Panc1 (cell line): ENCODE data around the gene KIF3B. TPM values are rescaled to one million over a fixed set of nuclear protein-coding genes. Genes with fewer than 3 reads are reported as not detected.

ENCODE experiments used
- ATAC-seq: fragments of 200-7000 bp; cut with Tn5 transposase; 2 replicates; pipeline ENCODE4 v1.9.1; 2020; ENCODE audit warnings: mild to moderate bottlenecking, moderate library complexity
- BruUV-seq: library from RNA; stranded (reverse); fragments of 400-500 nt; replicated peaks from 2 replicates; lab custom pipeline; 2021; lab: Mats Ljungman, UMichigan
- CTCF ChIA-PET: fragments of 300-600 bp; sonication (Branson Sonifier 250); formaldehyde crosslinking; loops from one replicate; lab custom pipeline; 2022; ENCODE audit warnings: antibody characterized with exemption; lab: Charles Lee
- POLR2A ChIA-PET: fragments of 300-600 bp; sonication (Branson Sonifier 250); formaldehyde crosslinking; loops from one replicate; lab custom pipeline; 2022; ENCODE audit warnings: antibody characterized with exemption; lab: Charles Lee
- DNase-seq: peaks from one replicate; pipeline ENCODE4 v3.0.0-alpha.2; 2010; ENCODE audit warnings: low read depth, low spot score
- H3K27ac ChIP-seq: 2 replicates; pipeline ENCODE4 v1.5.1; 2011; ENCODE audit warnings: mild to moderate bottlenecking, low read length, inconsistent platforms
- H3K27me3 ChIP-seq: fragments of 200-500 bp; sonication (Bioruptor generic); 2 replicates; pipeline ENCODE4 v1.6.0; 2014; ENCODE audit warnings: low read length, inconsistent platforms; ENCODE audit not compliant: control insufficient read depth, insufficient read depth
- H3K36me3 ChIP-seq: fragments of 200-500 bp; sonication (Bioruptor generic); 2 replicates; pipeline ENCODE4 v1.5.1; 2014; ENCODE audit warnings: inconsistent platforms, mild to moderate bottlenecking, low read length, moderate library complexity; ENCODE audit not compliant: control insufficient read depth, insufficient read depth
- H3K4me1 ChIP-seq: 2 replicates; pipeline ENCODE4 v1.5.1; 2011; ENCODE audit warnings: inconsistent platforms, mild to moderate bottlenecking, low read length, moderate library complexity; ENCODE audit not compliant: control insufficient read depth, insufficient read depth
- H3K4me3 ChIP-seq, 2 experiments: 2 replicates each; pipeline ENCODE4 v1.5.1; 2011 to 2012; ENCODE audit warnings: low read depth in 2 of 2, low read length in 2 of 2, mild to moderate bottlenecking in 2 of 2, inconsistent platforms in 1 of 2, moderate library complexity in 1 of 2
- H3K9me3 ChIP-seq: fragments of 200-500 bp; sonication (Bioruptor generic); 2 replicates; pipeline ENCODE4 v1.5.1; 2014; ENCODE audit warnings: low read depth, mild to moderate bottlenecking, inconsistent platforms, low read length, moderate library complexity; ENCODE audit not compliant: control insufficient read depth, insufficient read depth
- POLR2AphosphoS5 ChIP-seq: IDR thresholded peaks from 2 replicates; pipeline ENCODE4 v1.6.1; 2012; ENCODE audit warnings: mild to moderate bottlenecking, low read depth, low read length, moderate library complexity
- SIN3A ChIP-seq: IDR thresholded peaks from 2 replicates; pipeline ENCODE4 v1.6.1; 2012; ENCODE audit warnings: low read depth, mild to moderate bottlenecking, low read length, moderate library complexity, borderline replicate concordance; ENCODE audit not compliant: insufficient read depth
- TCF7L2 ChIP-seq: IDR thresholded peaks from 2 replicates; pipeline ENCODE4 v1.6.1; 2011; ENCODE audit warnings: mild to moderate bottlenecking, low read depth, low read length, inconsistent platforms
- in situ Hi-C: cut with HindIII; loops from 2 replicates; pipeline ENCODE4 v1.10.0; 2016; ENCODE audit warnings: low sequenced_read_pairs, low pct_unique_long_range_greater_than_20kb
- intact Hi-C: fragments of 100-400 bp; cut with micrococcal nuclease; formaldehyde crosslinking; loops from one replicate; pipeline ENCODE4 v1.10.0; 2022; ENCODE audit not compliant: unreplicated experiment
- total RNA-seq: library from RNA; stranded (reverse); gene quantifications from one replicate; pipeline ENCODE4 v1.2.1, GENCODE V29; 2021; ENCODE audit not compliant: unreplicated experiment
- TF ChIP-seq, protein P1 (sequence below), 2 experiments: IDR thresholded peaks; 2 replicates each; pipeline ENCODE4 v1.6.1; 2011 to 2012; ENCODE audit warnings: low read depth in 2 of 2, control low read depth in 1 of 2, low read length in 1 of 2, mild to moderate bottlenecking in 1 of 2, moderate library complexity in 1 of 2; ENCODE audit not compliant: insufficient read depth in 1 of 2
- TF ChIP-seq, protein P2 (sequence below): fragments of 450-650 bp; IDR thresholded peaks from 2 replicates; pipeline ENCODE4 v1.5.1; 2017; ENCODE audit warnings: mild to moderate bottlenecking

Gene KIF3B
- total RNA-seq, 1 experiment from 2014 or later = 67.8 TPM

DNA sequence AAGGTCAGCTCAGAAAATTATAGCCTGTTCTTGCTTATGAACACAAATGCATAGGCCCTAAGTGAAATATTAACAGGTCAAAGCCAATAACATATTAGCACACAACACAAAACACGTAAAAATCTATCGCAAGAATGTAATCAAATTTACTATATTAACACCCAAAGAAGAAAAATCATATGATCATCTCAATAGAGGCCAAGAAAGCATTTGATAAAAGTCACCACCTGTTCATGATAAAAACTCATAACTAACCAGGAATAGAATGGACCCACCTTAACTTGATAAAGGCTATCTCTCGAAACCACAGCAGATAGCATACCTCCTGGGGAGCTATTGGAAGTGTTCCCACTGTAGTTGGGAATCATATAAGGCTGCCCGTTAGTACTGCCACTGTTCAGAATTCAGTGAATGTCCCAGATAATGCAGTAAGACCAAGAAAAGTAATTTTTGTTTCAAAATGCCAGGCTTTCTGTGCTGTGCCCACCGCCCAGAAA, 48.2 kb upstream of the KIF3B start:
- POLR2A ChIA-PET = interaction anchor here (0.5 to 0.6 kb wide), 2 partner anchors 66 to 211 kb away, joined by 4 to 10 read pairs; no protein-coding TSS in a partner anchor
- in situ Hi-C loops = no loop called here

DNA sequence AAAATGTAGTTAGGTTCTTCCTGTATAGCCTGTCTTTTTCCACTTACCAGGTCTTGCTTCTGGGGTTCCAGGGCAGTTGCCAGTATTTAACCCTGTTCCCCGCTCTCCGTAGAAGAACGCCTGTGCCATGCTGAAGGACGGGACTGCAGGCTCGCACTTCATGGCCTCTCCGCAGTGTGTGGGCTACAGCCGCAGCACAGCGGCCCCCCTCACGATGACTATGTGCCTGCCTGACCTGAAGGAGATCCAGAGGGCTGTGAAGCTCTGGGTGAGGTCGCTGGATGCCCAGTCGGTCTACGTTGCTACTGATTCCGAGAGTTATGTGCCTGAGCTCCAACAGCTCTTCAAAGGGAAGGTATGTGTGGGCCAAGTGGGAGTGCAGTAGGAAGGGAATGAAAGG, 46.7 kb upstream of the KIF3B start:
- no peaks in the 10 kb centered on the region for H3K27me3 ChIP-seq
- in situ Hi-C loops (no loop called here), intact Hi-C loops (no loop called here)
- no peak for DNase-seq
- no peak; the same call in 1 of the 2 replicates for ATAC-seq
- POLR2A ChIA-PET = no interaction called here
- BruUV-seq = no TSS peak
- H3K4me3 ChIP-seq = no peak overlapping the region
- TF ChIP-seq, protein P1, sequence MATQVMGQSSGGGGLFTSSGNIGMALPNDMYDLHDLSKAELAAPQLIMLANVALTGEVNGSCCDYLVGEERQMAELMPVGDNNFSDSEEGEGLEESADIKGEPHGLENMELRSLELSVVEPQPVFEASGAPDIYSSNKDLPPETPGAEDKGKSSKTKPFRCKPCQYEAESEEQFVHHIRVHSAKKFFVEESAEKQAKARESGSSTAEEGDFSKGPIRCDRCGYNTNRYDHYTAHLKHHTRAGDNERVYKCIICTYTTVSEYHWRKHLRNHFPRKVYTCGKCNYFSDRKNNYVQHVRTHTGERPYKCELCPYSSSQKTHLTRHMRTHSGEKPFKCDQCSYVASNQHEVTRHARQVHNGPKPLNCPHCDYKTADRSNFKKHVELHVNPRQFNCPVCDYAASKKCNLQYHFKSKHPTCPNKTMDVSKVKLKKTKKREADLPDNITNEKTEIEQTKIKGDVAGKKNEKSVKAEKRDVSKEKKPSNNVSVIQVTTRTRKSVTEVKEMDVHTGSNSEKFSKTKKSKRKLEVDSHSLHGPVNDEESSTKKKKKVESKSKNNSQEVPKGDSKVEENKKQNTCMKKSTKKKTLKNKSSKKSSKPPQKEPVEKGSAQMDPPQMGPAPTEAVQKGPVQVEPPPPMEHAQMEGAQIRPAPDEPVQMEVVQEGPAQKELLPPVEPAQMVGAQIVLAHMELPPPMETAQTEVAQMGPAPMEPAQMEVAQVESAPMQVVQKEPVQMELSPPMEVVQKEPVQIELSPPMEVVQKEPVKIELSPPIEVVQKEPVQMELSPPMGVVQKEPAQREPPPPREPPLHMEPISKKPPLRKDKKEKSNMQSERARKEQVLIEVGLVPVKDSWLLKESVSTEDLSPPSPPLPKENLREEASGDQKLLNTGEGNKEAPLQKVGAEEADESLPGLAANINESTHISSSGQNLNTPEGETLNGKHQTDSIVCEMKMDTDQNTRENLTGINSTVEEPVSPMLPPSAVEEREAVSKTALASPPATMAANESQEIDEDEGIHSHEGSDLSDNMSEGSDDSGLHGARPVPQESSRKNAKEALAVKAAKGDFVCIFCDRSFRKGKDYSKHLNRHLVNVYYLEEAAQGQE (IDR thresholded peaks at IDR 0.05; ENCODE audit: insufficient read depth in 1 of 2, low read depth in 2 of 2, low read length in 1 of 2) = no peak
- TF ChIP-seq POLR2AphosphoS5 (no peak), SIN3A (no peak), TCF7L2 (no peak)
- TF ChIP-seq, protein P2, sequence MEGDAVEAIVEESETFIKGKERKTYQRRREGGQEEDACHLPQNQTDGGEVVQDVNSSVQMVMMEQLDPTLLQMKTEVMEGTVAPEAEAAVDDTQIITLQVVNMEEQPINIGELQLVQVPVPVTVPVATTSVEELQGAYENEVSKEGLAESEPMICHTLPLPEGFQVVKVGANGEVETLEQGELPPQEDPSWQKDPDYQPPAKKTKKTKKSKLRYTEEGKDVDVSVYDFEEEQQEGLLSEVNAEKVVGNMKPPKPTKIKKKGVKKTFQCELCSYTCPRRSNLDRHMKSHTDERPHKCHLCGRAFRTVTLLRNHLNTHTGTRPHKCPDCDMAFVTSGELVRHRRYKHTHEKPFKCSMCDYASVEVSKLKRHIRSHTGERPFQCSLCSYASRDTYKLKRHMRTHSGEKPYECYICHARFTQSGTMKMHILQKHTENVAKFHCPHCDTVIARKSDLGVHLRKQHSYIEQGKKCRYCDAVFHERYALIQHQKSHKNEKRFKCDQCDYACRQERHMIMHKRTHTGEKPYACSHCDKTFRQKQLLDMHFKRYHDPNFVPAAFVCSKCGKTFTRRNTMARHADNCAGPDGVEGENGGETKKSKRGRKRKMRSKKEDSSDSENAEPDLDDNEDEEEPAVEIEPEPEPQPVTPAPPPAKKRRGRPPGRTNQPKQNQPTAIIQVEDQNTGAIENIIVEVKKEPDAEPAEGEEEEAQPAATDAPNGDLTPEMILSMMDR = no peak
- CTCF ChIA-PET = no interaction called here
- no peak overlapping the region for H3K27ac ChIP-seq
- H3K36me3 ChIP-seq = peaks cover 29% of the 10 kb centered on the region
- H3K4me1 ChIP-seq = no peaks in the 10 kb centered on the region
- no peaks in the 10 kb centered on the region for H3K9me3 ChIP-seq

More for the DNA sequence above, 48.2 kb upstream of the KIF3B start:
- no TSS peak for BruUV-seq
- DNase-seq (no peak), ATAC-seq (no peak)
- Histone ChIP-seq H3K27ac (no peak overlapping the region), H3K36me3 (peaks cover 27% of the 10 kb centered on the region), H3K4me1 (no peaks in the 10 kb centered on the region), H3K27me3 (no peaks in the 10 kb centered on the region), H3K9me3 (no peaks in the 10 kb centered on the region), H3K4me3 (no peak overlapping the region)
- no peak for TF ChIP-seq POLR2AphosphoS5
- TF ChIP-seq TCF7L2 = no peak
- TF ChIP-seq SIN3A = no peak
- TF ChIP-seq, protein P1 (IDR thresholded peaks at IDR 0.05; ENCODE audit: insufficient read depth in 1 of 2, low read depth in 2 of 2, low read length in 1 of 2) = no peak
- TF ChIP-seq, protein P2 = no peak
- CTCF ChIA-PET = no interaction called here
- intact Hi-C loops = no loop called here
